PFSK-1 (cell line): ENCODE data around the gene PRKCE.

Experiments used
- FOXP2 ChIP-seq: optimal IDR thresholded peaks from 2 replicates; pipeline ENCODE3; 2011; ENCODE audit warnings: borderline replicate concordance, control low read depth, inconsistent platforms; ENCODE audit not compliant: insufficient read depth; ENCODE audit errors: extremely low read length, extremely low read depth
- POLR2AphosphoS5 ChIP-seq: IDR thresholded peaks from 2 replicates; pipeline ENCODE4 v1.6.1; 2012; ENCODE audit warnings: low read depth, mild to moderate bottlenecking, control low read depth, low read length, moderate library complexity
- SIN3A ChIP-seq: IDR thresholded peaks from 2 replicates; pipeline ENCODE4 v1.6.1; 2012; ENCODE audit warnings: mild to moderate bottlenecking, low read length, moderate library complexity, borderline replicate concordance; ENCODE audit not compliant: insufficient read depth
- TAF1 ChIP-seq: IDR thresholded peaks from 2 replicates; pipeline ENCODE4 v1.6.1; 2012; ENCODE audit warnings: low read length, control low read depth, borderline replicate concordance; ENCODE audit not compliant: insufficient read depth
- TF ChIP-seq, protein P1 (sequence below), 2 experiments: IDR thresholded peaks; 2 replicates each; pipeline versions ENCODE4 v1.6.1 to v1.8.0; 2011 to 2012; ENCODE audit warnings: low read depth in 2 of 2, low read length in 2 of 2, control low read depth in 1 of 2, inconsistent platforms in 1 of 2, mild to moderate bottlenecking in 1 of 2, moderate library complexity in 1 of 2; ENCODE audit not compliant: insufficient read depth in 1 of 2

Gene PRKCE

DNA sequence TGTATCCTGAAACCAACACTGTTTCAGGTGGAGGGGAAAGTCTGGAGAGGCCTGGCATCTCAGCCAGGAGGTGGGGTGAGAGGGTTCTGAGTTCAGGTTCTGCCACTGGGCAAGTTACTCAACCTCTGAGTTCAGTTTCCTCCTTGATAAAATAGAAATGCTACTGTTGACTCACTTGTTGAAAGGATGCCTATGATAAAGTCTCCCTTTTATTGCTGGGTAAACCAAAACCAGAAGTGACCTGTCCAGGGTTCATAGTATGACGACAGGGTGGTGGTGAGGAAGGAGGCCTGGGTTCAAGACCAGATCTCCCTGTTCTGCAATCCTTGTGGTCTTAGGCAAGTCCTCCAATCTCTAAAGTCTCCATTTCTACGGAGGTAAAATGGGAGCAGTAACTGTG is 232.7 kb downstream of the PRKCE start:
- TF ChIP-seq TAF1 = no peak
- TF ChIP-seq, protein P1, sequence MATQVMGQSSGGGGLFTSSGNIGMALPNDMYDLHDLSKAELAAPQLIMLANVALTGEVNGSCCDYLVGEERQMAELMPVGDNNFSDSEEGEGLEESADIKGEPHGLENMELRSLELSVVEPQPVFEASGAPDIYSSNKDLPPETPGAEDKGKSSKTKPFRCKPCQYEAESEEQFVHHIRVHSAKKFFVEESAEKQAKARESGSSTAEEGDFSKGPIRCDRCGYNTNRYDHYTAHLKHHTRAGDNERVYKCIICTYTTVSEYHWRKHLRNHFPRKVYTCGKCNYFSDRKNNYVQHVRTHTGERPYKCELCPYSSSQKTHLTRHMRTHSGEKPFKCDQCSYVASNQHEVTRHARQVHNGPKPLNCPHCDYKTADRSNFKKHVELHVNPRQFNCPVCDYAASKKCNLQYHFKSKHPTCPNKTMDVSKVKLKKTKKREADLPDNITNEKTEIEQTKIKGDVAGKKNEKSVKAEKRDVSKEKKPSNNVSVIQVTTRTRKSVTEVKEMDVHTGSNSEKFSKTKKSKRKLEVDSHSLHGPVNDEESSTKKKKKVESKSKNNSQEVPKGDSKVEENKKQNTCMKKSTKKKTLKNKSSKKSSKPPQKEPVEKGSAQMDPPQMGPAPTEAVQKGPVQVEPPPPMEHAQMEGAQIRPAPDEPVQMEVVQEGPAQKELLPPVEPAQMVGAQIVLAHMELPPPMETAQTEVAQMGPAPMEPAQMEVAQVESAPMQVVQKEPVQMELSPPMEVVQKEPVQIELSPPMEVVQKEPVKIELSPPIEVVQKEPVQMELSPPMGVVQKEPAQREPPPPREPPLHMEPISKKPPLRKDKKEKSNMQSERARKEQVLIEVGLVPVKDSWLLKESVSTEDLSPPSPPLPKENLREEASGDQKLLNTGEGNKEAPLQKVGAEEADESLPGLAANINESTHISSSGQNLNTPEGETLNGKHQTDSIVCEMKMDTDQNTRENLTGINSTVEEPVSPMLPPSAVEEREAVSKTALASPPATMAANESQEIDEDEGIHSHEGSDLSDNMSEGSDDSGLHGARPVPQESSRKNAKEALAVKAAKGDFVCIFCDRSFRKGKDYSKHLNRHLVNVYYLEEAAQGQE (IDR thresholded peaks at IDR 0.05; ENCODE audit: insufficient read depth in 1 of 2, low read depth in 2 of 2, low read length in 2 of 2) = no peak
- TF ChIP-seq POLR2AphosphoS5 = no peak
- no peak for TF ChIP-seq FOXP2
- TF ChIP-seq SIN3A = no peak

DNA sequence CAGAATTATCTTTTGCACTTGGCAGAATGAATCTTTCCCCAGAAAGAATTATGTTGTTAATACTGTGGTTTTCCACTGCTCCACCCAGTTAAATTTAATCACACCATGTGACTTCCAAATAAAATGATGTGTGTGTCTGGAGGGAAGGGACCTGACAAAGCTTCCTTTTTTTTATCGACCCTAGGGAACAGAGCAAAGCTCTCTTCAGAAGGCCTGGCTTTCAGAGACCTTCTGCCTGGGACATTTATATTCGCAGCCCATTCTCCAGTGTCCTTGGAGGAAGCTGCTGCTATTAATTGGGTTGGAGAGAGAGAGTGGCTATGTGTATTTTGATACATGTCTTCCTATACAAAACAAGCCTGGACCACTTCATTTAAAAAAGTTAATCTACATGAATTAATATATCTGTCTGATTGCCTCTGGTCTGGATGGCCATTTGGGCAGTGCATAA is 233.7 kb downstream of the PRKCE start:
- TF ChIP-seq TAF1 (no peak), FOXP2 (no peak), POLR2AphosphoS5 (no peak), SIN3A (no peak)
- TF ChIP-seq, protein P1 (IDR thresholded peaks at IDR 0.05; ENCODE audit: insufficient read depth in 1 of 2, low read depth in 2 of 2, low read length in 2 of 2) = no peak

DNA sequence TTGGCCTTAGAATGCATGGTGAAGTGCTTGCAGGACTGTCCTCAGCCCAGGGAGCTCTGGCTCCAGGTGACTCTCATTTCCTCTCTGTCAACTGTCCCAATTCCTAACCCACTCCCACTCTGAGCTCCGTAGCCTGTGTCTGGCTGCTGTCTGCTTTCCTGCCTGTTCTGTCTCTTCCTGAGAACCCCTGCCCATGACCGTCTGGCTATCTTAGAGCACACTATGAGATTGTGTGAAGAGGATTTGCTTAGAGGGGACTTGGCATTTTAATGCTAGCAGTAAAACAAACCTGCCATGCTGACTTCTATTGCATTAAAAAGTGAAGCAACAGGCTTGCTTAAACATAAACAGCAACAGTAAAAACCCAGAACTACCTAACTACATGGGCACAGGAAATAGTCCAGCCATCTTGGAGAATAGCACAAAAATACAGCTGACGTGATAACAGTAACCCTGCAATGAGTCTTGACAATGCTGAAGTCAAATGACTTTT is 234.7 kb downstream of the PRKCE start:
- TF ChIP-seq FOXP2 (no peak), SIN3A (no peak), TAF1 (no peak)
- TF ChIP-seq, protein P1 (IDR thresholded peaks at IDR 0.05; ENCODE audit: insufficient read depth in 1 of 2, low read depth in 2 of 2, low read length in 2 of 2) = no peak

DNA sequence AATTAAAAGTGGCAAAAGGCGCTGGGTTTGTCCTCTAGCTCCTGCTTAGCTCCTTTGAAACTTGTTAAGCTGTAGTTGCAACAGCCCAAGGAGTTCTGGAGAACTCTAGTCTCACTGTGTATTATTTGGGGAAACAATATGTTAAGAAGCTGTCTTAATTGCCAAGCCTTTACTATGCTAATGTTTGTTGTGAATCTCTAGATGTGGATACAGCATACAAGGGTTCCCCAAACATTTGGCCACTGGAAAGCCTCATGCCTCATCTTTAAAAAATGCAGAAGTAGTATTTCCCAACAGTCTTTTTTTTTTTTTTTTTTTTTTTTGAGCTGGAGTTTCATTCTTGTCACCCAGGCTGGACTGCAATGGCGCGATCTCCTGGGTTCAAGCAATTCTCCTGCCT is 236.7 kb downstream of the PRKCE start:
- TF ChIP-seq POLR2AphosphoS5 = no peak
- TF ChIP-seq TAF1 = no peak
- TF ChIP-seq SIN3A = no peak
- no peak for TF ChIP-seq FOXP2
- TF ChIP-seq, protein P1 (IDR thresholded peaks at IDR 0.05; ENCODE audit: insufficient read depth in 1 of 2, low read depth in 2 of 2, low read length in 2 of 2) = no peak

DNA sequence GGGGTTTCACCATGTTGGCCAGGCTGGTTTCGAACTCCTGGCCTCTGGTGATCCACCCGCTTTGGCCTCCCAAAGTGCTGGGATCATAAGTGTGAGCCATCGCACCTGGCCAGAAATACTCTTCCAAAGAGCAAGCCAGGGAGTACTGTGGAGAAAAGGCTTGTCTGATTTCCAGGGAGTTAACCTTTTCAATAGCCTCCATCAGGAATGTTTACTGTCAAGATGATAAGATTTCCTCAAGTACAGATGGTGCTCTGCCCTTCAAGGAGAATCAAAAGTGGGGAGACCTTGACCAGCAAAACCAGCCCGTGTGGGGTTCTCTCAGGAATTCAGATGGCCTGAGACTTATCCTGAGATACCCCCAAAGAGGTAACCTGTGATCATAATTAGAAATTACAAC is 237.2 kb downstream of the PRKCE start:
- no peak for TF ChIP-seq POLR2AphosphoS5
- TF ChIP-seq FOXP2 = no peak
- TF ChIP-seq TAF1 = no peak
- TF ChIP-seq SIN3A = no peak
- TF ChIP-seq, protein P1 (IDR thresholded peaks at IDR 0.05; ENCODE audit: insufficient read depth in 1 of 2, low read depth in 2 of 2, low read length in 2 of 2) = no peak
